GM10266 (cell line): ENCODE measurements around the gene RLN3.

ENCODE experiments used
- DNase-seq: peaks from one replicate; pipeline ENCODE4 v3.0.0; 2012; ENCODE audit errors: extremely low spot score
- TF ChIP-seq, protein P1 (sequence below): IDR thresholded peaks from 2 replicates; pipeline ENCODE4 v1.5.1; 2012; ENCODE audit warnings: mild to moderate bottlenecking, low read depth; ENCODE audit not compliant: control insufficient read depth, insufficient read depth; ENCODE audit errors: missing control alignments

Gene RLN3

GRCh38 chr19:13986348-13986904, 41.5 kb upstream of the RLN3 start:
- TF ChIP-seq, protein P1, sequence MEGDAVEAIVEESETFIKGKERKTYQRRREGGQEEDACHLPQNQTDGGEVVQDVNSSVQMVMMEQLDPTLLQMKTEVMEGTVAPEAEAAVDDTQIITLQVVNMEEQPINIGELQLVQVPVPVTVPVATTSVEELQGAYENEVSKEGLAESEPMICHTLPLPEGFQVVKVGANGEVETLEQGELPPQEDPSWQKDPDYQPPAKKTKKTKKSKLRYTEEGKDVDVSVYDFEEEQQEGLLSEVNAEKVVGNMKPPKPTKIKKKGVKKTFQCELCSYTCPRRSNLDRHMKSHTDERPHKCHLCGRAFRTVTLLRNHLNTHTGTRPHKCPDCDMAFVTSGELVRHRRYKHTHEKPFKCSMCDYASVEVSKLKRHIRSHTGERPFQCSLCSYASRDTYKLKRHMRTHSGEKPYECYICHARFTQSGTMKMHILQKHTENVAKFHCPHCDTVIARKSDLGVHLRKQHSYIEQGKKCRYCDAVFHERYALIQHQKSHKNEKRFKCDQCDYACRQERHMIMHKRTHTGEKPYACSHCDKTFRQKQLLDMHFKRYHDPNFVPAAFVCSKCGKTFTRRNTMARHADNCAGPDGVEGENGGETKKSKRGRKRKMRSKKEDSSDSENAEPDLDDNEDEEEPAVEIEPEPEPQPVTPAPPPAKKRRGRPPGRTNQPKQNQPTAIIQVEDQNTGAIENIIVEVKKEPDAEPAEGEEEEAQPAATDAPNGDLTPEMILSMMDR, result no peak
- peak; percentile 100 for DNase-seq

DNA sequence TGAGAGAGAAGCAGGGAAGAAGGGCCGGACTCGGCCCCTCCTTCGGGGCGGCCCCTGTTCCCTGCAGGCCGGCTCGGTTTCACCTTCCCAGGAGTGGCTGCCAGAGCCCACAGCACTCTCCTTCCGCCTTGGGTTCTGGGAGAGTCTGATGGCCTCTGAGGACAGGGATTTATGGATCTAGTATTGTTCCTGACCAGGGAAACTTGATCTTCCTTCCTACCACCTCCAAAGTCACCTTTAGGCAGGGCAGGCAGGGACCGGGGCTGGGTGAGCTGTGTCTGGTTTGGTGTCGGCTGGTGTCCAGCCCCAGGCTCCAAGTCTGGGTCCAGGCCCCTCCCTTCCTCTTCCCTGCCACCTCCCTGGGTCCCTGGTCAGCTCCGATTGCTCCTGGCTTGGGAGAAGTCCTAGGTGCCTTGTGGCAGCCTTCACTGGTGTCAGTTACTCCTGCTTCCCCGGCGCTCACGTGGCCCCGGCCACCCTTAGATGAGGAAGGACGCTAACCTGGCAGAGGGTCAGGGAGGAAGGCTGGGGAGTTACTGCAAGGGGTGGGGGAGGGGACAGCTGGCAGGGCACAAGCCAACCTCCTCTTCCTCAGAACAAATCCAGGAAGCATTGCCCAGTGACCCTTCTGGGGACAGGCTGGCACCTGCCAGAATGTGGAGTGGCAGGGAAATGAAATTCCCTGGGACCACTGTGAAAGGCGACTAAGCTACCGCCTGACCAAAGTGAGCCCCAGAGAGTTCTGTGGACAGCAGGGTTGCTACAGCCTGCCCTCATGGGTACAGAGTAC, 40.7 kb upstream of the RLN3 start:
- DNase-seq, result no peak
- TF ChIP-seq, protein P1, result no peak

- TF ChIP-seq, protein P1, result no peak
- DNase-seq, result no peak
These were observed 38.5 kb upstream of the RLN3 start for GRCh38 chr19:13989487-13989886.

- no peak for DNase-seq
- TF ChIP-seq, protein P1, result no peak
These were observed 37.9 kb upstream of the RLN3 start for GRCh38 chr19:13990085-13990484.

DNA sequence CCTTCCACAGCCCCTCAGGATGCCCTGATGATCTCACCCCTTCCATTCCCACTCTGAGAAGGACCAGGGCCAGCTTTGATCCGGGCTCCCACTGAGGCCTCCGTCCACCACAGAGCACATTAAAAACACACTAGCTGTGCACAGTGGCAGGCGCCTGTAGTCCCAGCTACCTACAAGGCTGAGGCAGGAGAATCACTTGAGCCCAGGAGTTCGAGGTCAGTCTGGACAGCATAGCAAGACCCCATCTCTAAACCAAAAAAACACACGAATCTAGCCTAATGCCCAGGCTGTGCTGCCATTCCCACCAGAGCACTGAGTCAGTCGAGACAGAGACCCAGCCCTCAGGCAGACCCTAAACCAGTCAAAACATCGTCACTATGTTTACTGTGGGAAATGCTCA, 35.9 kb upstream of the RLN3 start:
- TF ChIP-seq, protein P1, result no peak
- DNase-seq, result no peak

- TF ChIP-seq, protein P1, result no peak
- peak; percentile 11 for DNase-seq
These were observed 34.2 kb upstream of the RLN3 start for GRCh38 chr19:13993590-13994300.

- peak; percentile 17 for DNase-seq
- TF ChIP-seq, protein P1, result no peak
These were observed 32.8 kb upstream of the RLN3 start for GRCh38 chr19:13995017-13995728.
